K562 (cell line): ENCODE results near the gene UBE3D. TPM values are rescaled to one million over a fixed set of nuclear protein-coding genes. Genes with fewer than 3 reads are reported as not detected.

Experiments used
- ATAC-seq: fragments of 200-7000 bp; cut with Tn5 transposase; 3 replicates; pipeline ENCODE4 v1.9.1; 2020; ENCODE audit warnings: moderate library complexity
- BruUV-seq: library from RNA; stranded (reverse); fragments of 400-500 nt; replicated peaks from 2 replicates; lab custom pipeline; 2021; lab: Mats Ljungman, UMichigan
- CTCF ChIA-PET: fragments of 300-600 bp; formaldehyde crosslinking; extraction: SDS; loops from one replicate; lab custom pipeline; 2021; ENCODE audit warnings: low intra/inter-chr PET ratio; lab: Yijun Ruan, JAX
- POLR2A ChIA-PET: fragments of 300-600, 350-650 bp; sonication (Branson Sonifier 250); formaldehyde crosslinking; extraction: SDS; loops from one replicate; lab custom pipeline; 2021; ENCODE audit warnings: antibody characterized with exemption, inconsistent platforms; lab: Yijun Ruan, JAX
- DNase-seq, 4 experiments: peaks; one replicate each; pipeline versions ENCODE4 v3.0.0 to v3.0.0-alpha.2; 2011 to 2018; ENCODE audit warnings: low spot score in 3 of 4, mixed read lengths in 3 of 4; ENCODE audit errors: extremely low read depth in 1 of 4
- FAIRE-seq: peaks from 2 replicates; lab custom pipeline; 2011; peaks lifted over from hg19 to GRCh38; lab: Jason Lieb, UNC
- H2AFZ ChIP-seq: 2 replicates; pipeline ENCODE4 v1.6.0; 2011; ENCODE audit warnings: low read depth, low read length, control low read depth, inconsistent platforms
- H3K27ac ChIP-seq: fragments of 200-600 bp; 3 replicates; pipeline ENCODE4 v1.8.0; 2011; ENCODE audit warnings: low read depth, mild to moderate bottlenecking, control low read depth, inconsistent platforms, low read length, moderate library complexity, mixed read lengths; ENCODE audit errors: extremely low read depth
- H3K27me3 ChIP-seq, 2 experiments: fragments of 300-600 bp in 1 of 2; 2 replicates in 1 of 2; 3 replicates in 1 of 2; pipeline versions ENCODE4 v1.6.0 to v1.8.0; 2011; ENCODE audit warnings: inconsistent platforms in 2 of 2, low read length in 2 of 2, mild to moderate bottlenecking in 1 of 2, mixed read lengths in 1 of 2, moderate library complexity in 1 of 2; ENCODE audit not compliant: control insufficient read depth in 2 of 2, insufficient read depth in 2 of 2
- H3K36me3 ChIP-seq: fragments of 300-600 bp; 3 replicates; pipeline ENCODE4 v1.8.0; 2011; ENCODE audit warnings: mild to moderate bottlenecking, low read length, inconsistent platforms; ENCODE audit not compliant: control insufficient read depth, insufficient read depth
- H3K4me1 ChIP-seq, 2 experiments: fragments of 200-600 bp in 1 of 2; replicated peaks in 1 of 2; 2 replicates in 1 of 2; 3 replicates in 1 of 2; pipeline versions ENCODE4 v1.5.1 to v1.8.0; 2011; ENCODE audit warnings: inconsistent platforms in 2 of 2, low read length in 2 of 2, mild to moderate bottlenecking in 1 of 2, mixed read lengths in 1 of 2, moderate library complexity in 1 of 2; ENCODE audit not compliant: control insufficient read depth in 2 of 2, insufficient read depth in 2 of 2
- H3K4me2 ChIP-seq: 2 replicates; pipeline ENCODE4 v1.6.1; 2011; ENCODE audit warnings: low read length, control low read depth, inconsistent platforms, mixed read lengths; ENCODE audit not compliant: insufficient read depth
- H3K4me3 ChIP-seq: fragments of 200-600 bp; sonication (generic), shearing (Covaris generic); 2 replicates; pipeline ENCODE4 v1.5.1; 2016; ENCODE audit warnings: control low read depth, inconsistent platforms
- H3K79me2 ChIP-seq: fragments of 200-600 bp; 3 replicates; pipeline ENCODE4 v1.8.0; 2011; ENCODE audit warnings: low read length, inconsistent platforms; ENCODE audit not compliant: control insufficient read depth, insufficient read depth
- H3K9ac ChIP-seq, 2 experiments: 2 replicates each; pipeline versions ENCODE4 v1.6.0 to v1.6.1; 2011; ENCODE audit warnings: low read depth in 2 of 2, low read length in 2 of 2, control low read depth in 1 of 2, inconsistent platforms in 1 of 2, mild to moderate bottlenecking in 1 of 2, mixed read lengths in 1 of 2; ENCODE audit not compliant: insufficient read depth in 1 of 2
- H3K9me1 ChIP-seq: one replicate; pipeline ENCODE4 v1.6.0; 2011; ENCODE audit warnings: inconsistent platforms, mild to moderate bottlenecking, low read length, moderate library complexity; ENCODE audit not compliant: control insufficient read depth, insufficient read depth
- H3K9me3 ChIP-seq: replicated peaks from 2 replicates; pipeline ENCODE4 v1.5.1; 2011; ENCODE audit warnings: low read depth, low read length, inconsistent platforms; ENCODE audit not compliant: control insufficient read depth, insufficient read depth
- H4K20me1 ChIP-seq: replicated peaks from 2 replicates; pipeline ENCODE4 v1.6.1; 2011; ENCODE audit warnings: low read length, inconsistent platforms, mixed read lengths; ENCODE audit not compliant: control insufficient read depth, insufficient read depth
- KLF1 ChIP-seq: fragments of 450-650 bp; IDR thresholded peaks from 2 replicates; pipeline ENCODE4 v1.6.1; 2016; ENCODE audit warnings: missing genetic modification characterization, missing compliant biosample characterization
- SIRT6 ChIP-seq: IDR thresholded peaks from one replicate; pipeline ENCODE4 v1.6.1; 2012; ENCODE audit warnings: low read depth, mild to moderate bottlenecking, control low read depth, inconsistent platforms, low read length, moderate library complexity
- ZNF408 ChIP-seq: fragments of 250-450 bp; sonication (Bioruptor Pico); IDR thresholded peaks from 2 replicates; pipeline ENCODE4 v1.4.0; 2020; ENCODE audit warnings: low read depth, mild to moderate bottlenecking, moderate library complexity
- ZNF561 ChIP-seq: fragments of 450-650 bp; formaldehyde crosslinking; conservative IDR thresholded peaks from 2 replicates; pipeline ENCODE4 v1.4.0; 2020; ENCODE audit warnings: mild to moderate bottlenecking, moderate library complexity
- ZNF707 ChIP-seq: fragments of 250-450 bp; sonication (Bioruptor Pico); conservative IDR thresholded peaks from 2 replicates; pipeline ENCODE4 v1.8.0; 2022; ENCODE audit warnings: inconsistent platforms, mild to moderate bottlenecking, moderate library complexity
- WGBS: fragments of 100-300 bp; shearing (Covaris generic); methylation state at CpG from one replicate; pipeline ENCODE4 v1.1.6; 2016; ENCODE audit warnings: low coverage, mixed read lengths; ENCODE audit not compliant: insufficient coverage; ENCODE audit errors: missing lambda C conversion rate; 5-methylcytosine and 5-hydroxymethylcytosine counted together
- in situ Hi-C: fragments of 300-500 bp; cut with MboI; formaldehyde crosslinking; loops from 4 replicates; pipeline ENCODE4 v1.15.0; 2018; ENCODE audit warnings: inconsistent platforms, mixed read lengths
- intact Hi-C: fragments of 100-400 bp; cut with micrococcal nuclease; formaldehyde crosslinking; loops from 2 replicates; pipeline ENCODE4 v1.14.2; 2022
- polyA plus RNA-seq, 8 experiments: library from polyadenylated mRNA; depleted of rRNA in 4 of 8; stranded (reverse) in 5 of 8; unstranded in 3 of 8; fragments of >200 nt; fragmentation: Nextera tagmentation in 2 of 8; fragmentation: Illumina TruSeq in 1 of 8; extraction: Ambion mirVana in 2 of 8; extraction: Trizol in 1 of 8; gene quantifications; 2 replicates each; pipeline versions ENCODE4 v1.2.1 to v1.2.3, GENCODE V29; 2011 to 2014; ENCODE audit warnings: inconsistent platforms in 1 of 8, missing spikeins in 1 of 8
- total RNA-seq, 7 experiments: library from RNA; depleted of rRNA in 6 of 7; stranded (reverse); fragments of >200 nt in 6 of 7; fragmentation: Illumina TruSeq in 2 of 7; extraction: Trizol in 2 of 7; gene quantifications; 2 replicates each; pipeline versions ENCODE4 v1.2.1 to v1.2.3, GENCODE V29; 2011 to 2021; ENCODE audit warnings: low replicate concordance in 1 of 7

The UBE3D gene
- total and polyA plus RNA-seq, 9 of the 15 experiments (the other 6 are each of a cell fraction or from before 2014, with no cell fraction given), result 9.4 to 17.6 (median 11.9) TPM

DNA sequence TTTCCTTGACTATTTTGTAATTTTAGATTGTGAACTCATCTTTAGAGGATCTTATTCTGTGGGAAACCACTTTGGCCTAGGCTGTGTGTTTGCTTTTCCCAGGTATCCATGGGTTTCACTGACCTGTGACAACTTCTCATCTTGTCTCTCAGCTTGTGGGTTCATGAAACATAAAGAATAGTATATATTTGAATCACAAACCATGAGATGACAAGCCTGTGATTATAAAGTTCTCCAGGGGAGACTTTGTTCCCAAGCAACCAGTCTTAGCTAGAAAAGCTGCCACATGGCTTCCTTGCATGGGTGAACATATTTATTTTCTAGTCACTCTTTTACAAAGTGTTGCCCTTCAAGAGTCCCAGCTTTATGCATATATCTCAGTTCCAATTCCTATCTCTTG, 201.9 kb downstream of the UBE3D start:
- H3K79me2 ChIP-seq, result no peaks in the 10 kb centered on the region
- no peak for DNase-seq
- no peak for ATAC-seq
- no peaks in the 10 kb centered on the region for H3K4me1 ChIP-seq
- no peaks in the 10 kb centered on the region for H3K9me3 ChIP-seq
- H3K4me2 ChIP-seq, result no peak overlapping the region
- no peak overlapping the region for H3K27ac ChIP-seq
- H3K36me3 ChIP-seq, result no peaks in the 10 kb centered on the region
- no peaks in the 10 kb centered on the region for H3K27me3 ChIP-seq
- no peak for FAIRE-seq
- no peaks in the 10 kb centered on the region for H4K20me1 ChIP-seq
- no peak overlapping the region for H3K4me3 ChIP-seq
- H2AFZ ChIP-seq, result no peak overlapping the region
- CTCF ChIA-PET, result no interaction called here
- no peaks in the 10 kb centered on the region for H3K9me1 ChIP-seq
- POLR2A ChIA-PET, result no interaction called here
- TF ChIP-seq ZNF707 (CRISPR knock-in tag) (no peak), SIRT6 (no peak), ZNF408 (CRISPR knock-in tag) (no peak)
- intact Hi-C loops, result no loop called here
- BruUV-seq, result no TSS peak
- in situ Hi-C loops, result no loop called here
- no peak overlapping the region for H3K9ac ChIP-seq

DNA sequence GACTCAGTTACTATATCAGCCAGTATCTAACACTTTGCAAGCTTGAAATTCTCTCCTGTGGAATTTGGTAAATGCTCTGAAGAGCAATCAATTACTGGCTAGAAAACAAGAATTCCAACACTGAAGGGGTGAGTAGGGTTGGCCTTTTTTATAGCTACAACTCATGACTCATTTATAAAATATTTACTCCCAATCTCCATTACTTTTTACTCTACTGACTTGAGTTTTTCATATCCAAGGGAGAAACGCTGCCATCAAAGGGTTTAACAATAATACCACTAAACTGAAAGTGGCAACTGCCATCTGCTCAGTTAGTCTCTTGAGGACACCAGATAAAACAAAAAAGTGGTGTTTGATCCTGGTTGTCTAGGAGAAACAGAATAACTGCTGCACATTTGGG, 203.1 kb downstream of the UBE3D start:
- BruUV-seq, result no TSS peak
- no peak overlapping the region for H2AFZ ChIP-seq

More for the DNA sequence above, 203.1 kb downstream of the UBE3D start:
- no peak overlapping the region for H3K4me2 ChIP-seq
- H4K20me1 ChIP-seq, result no peaks in the 10 kb centered on the region
- no peak overlapping the region for H3K9ac ChIP-seq
- ChIA-PET CTCF (no interaction called here), POLR2A (no interaction called here)
- intact Hi-C loops, result no loop called here
- in situ Hi-C loops, result no loop called here
- ATAC-seq (no peak), DNase-seq (no peak), FAIRE-seq (no peak)
- H3K79me2 ChIP-seq, result no peaks in the 10 kb centered on the region
- WGBS, result 0% methylated on average over 1 of the region's 1 CpG
- no peaks in the 10 kb centered on the region for H3K9me1 ChIP-seq
- no peaks in the 10 kb centered on the region for H3K4me1 ChIP-seq
- H3K4me3 ChIP-seq, result no peak overlapping the region
- no peaks in the 10 kb centered on the region for H3K9me3 ChIP-seq
- no peak overlapping the region for H3K27ac ChIP-seq
- TF ChIP-seq KLF1 (tag), result no peak
- no peak for TF ChIP-seq ZNF561
- H3K27me3 ChIP-seq, result no peaks in the 10 kb centered on the region
- H3K36me3 ChIP-seq, result no peaks in the 10 kb centered on the region
